Activated CD8-positive, alpha-beta memory T cell treated with anti-CD3 and anti-CD28 coated beads, Interleukin-2, amount 50 U/mL, for 24 hours (primary cell): ENCODE measurements around the gene THBS3.
"Not testable (repeated sequence)": the region's sequence is repeated elsewhere in the genome, so short reads cannot be mapped to it uniquely, and the experiment has no call there.

Experiments
- DNase-seq: peaks from one replicate; pipeline ENCODE4 v3.0.0-alpha.2; 2020; ENCODE audit errors: extremely low read depth

The THBS3 gene

GRCh38 chr1:155207806-155208540, at the start of gene THBS3:
TSS of gene THBS3 (minus strand) at chr1:155207897. CDS start at chr1:155207876, 21 bp downstream.
- DNase-seq = no peak

DNA sequence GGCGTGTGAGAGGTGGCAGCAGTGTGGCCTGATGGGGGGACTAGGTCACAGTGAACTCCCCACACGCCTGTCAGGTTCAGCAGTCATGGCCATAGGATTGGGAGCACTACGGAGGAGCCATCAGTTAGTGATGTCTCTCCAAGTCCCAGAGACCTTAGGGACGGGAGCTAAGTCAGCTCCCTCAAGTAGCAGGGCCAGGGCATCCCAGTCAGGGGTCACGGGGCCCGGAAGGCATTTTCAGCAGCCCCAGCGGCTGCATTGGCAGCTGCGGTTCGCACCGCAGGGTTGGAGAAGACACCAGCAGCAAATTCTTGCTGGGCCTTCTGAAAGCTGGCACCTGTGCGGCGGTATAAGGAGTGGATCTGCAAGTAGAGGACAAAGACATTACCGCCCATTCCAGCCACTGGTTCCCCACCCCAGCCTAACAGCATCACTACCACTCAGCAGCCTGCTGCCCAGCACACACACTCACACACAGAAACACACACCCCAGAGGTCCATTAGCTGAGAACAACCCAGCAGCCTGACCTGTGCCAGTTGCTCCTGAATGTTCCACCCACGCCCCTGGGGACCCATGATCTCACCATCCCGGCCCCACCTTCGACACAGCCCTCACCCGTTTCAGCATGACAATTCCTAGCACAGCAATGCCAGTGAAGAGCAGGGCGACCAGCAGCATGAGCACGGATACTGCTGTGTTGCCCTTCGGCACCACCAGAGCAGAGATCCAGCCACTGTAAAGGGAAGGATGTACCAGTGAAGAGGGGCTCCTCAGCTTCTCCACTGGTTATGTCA, 48.6 kb upstream of the THBS3 start:
- no peak for DNase-seq

DNA sequence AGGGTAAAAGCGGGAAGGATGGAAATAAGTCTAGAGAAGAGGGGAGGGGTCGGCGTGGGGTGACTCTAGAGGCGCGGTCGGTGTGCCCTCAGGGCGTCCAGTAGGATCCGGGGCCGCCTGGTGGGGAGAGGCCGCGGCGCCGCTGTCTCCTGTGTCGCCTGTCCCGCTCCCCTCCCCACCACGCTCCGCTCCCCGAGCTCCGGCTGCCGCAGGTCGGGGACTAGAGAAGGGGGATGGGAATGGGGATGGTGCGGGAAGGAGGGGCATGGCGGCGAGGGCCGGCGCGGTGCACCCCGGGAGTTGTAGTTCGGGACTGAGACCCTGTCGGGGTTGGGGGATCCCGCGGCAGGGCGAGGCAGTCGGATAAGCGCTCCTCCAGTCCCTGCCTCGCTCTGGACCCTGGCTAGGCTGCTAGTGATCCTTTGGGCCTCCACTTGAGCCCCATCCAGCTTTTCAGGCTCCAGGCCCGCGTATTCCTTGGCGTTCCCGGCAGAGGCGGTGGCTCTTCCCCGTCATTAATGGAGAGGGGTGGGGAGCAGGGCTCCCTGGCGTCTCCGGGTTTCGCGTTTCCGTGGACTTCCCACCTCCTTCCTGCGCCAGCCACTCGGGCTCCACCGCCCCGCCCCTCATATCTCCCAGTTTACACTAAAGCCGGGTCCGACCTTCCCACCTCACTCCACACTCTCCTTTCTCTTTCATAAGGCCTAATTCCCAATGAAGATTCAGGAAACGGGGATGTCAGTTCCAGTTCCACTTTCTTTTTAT, 47.7 kb upstream of the THBS3 start, which contains the start of gene ENTREP3:
Gene ENTREP3, minus strand, starts transcription at position 241 of the 765 bp plus-strand sequence. CDS start 606 bp downstream, outside the sequence.
- DNase-seq = no peak

DNA sequence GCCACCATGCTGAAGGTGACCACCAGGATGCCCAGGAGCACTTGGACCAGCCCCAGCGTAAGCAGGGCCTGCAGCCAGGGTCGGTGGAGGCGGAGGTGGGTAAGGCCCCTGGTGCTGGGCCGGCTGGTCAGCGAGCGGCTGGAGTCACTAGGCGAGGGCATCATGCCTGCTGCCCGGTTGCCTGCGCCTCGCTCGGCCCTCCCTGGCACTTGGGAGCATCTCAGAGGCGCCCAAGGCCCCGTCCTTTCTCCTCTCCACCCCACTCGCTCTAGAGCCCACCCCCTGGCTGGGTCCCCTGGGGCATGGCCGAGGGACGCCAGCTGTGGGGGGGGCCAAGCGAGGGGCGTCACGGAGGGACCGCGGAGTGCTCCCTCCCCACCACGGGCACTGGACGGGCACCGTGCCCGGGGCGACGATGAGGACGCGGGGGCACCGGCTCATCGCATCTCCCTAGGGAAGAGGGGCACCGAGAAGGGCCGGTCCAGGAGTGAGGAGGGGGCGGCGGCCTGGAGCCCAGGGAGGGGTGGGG, 47.1 kb upstream of the THBS3 start:
- no peak for DNase-seq

DNA sequence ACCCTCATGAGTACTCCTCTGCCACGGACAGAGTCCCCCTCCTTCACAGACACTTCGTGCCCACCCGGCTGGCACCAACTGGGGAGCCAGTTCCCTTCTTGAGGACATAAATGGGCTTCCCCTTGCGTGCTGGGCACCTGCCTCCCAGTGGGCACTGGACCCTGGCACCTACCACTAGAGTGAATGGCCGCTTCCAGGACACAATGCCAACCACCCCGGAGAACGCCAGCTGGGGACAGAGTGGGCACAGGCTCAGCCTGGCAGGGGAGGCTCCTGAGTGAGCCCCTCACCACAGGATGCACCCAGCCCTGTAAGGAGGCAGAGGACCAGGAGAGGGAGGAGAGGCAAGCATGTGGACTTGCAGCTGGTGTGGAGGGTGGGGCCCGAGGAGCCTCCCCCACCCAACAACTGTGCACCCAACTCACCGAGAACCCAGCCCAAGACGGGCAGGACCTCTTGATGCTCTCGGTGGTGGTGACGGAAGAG, 46.6 kb upstream of the THBS3 start:
- no peak for DNase-seq

DNA sequence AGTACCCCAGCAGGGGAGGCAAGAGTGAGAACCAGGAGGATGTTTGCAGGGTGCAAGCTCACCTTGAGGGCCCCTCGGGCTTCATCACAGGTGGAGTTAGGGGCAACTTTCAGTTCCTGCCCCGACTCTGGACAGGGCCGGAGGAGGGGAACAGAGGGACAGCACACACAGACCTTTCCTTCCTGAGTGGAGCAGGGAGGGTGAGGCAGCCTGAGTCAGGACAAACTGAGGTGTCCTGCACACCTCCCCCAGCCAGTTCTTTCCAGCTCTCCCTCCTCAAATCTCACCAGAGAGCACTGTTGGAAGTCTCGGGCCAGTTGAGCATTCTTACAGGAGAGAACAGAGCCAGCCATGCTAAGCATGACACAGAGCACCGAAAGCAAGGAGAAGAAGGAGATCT, 46.1 kb upstream of the THBS3 start:
- no peak for DNase-seq

- DNase-seq = no peak
These were observed 45.5 kb upstream of the THBS3 start for GRCh38 chr1:155253208-155253607.

DNA sequence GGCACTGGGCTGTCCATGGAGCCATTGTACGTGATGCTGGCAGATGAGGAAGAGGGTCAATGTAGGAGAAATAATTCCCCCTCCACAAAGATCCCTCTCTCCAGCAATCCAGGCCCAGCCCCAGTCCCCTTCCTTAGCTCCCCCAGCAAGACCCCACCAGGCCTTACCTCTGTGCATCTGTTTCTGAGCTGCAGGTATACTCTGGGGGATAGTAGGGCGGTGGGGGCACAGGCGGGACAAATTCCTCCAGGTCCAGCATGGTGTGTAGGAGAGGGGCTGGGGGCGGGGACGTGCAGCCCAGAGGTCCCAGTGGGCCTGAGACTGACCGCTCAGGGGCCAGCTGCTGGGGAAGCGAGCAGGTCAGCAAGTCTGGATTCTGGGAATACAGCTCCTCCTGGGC, 43.9 kb upstream of the THBS3 start:
- no peak for DNase-seq

DNA sequence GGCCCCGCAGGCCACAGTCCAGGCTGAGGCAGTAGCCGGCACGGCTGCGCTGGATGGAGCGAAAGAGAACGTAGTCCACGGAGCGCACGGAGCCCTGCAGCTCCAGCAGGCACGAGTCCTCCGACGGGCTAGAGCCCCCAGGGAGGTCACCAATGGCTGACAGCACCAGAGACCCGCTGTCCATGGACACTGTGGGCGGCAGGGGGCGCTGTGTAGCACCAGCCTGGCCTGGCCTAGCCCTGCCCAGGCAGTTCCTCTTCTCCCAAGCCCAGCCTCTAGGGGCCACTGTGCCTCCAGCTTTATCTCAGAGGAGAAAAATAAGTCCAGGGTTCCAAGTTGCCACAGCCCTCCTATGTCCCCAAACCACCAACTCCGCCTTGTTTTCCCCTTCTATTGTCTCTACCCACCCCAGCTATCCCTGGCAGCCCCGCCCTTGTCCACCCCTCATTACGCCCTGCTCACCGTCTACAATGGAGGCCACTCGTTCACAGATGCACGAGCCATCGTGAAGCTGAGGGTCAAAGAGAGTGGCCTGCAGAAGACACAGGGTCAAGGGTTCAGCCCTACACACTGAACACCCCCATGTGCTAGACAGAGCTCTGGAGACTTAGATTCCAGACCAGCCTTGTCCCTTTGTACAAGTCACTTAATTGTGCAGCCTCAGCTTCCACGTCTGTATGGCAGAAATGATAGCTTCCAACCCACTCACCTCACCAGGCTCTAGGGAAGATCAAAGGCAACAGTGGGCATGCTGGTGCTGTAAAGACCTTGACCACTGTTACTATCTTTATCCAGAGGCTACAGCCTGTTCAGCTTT, 43.1 kb upstream of the THBS3 start:
- DNase-seq = peak; percentile 82

DNA sequence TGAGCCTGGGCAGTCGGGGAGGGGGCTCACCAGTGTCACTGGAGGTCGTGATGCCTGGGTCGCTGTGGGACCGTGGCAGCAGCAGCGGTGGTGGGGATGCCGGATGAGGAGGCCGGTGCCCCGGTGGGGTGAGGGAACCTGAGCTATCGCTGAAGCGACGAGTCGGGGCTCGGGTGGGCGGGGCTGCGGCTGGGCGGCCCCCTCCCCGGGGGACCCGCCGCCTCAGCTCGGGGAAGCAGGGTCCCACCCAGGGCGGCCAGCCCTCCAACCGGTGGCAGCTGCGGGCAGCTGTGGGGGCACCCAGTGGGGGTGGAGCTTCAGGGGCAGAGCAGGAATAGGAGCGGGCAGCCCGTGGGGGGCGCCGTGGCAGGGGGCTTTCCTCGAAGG, 42.5 kb upstream of the THBS3 start:
- DNase-seq = no peak

DNA sequence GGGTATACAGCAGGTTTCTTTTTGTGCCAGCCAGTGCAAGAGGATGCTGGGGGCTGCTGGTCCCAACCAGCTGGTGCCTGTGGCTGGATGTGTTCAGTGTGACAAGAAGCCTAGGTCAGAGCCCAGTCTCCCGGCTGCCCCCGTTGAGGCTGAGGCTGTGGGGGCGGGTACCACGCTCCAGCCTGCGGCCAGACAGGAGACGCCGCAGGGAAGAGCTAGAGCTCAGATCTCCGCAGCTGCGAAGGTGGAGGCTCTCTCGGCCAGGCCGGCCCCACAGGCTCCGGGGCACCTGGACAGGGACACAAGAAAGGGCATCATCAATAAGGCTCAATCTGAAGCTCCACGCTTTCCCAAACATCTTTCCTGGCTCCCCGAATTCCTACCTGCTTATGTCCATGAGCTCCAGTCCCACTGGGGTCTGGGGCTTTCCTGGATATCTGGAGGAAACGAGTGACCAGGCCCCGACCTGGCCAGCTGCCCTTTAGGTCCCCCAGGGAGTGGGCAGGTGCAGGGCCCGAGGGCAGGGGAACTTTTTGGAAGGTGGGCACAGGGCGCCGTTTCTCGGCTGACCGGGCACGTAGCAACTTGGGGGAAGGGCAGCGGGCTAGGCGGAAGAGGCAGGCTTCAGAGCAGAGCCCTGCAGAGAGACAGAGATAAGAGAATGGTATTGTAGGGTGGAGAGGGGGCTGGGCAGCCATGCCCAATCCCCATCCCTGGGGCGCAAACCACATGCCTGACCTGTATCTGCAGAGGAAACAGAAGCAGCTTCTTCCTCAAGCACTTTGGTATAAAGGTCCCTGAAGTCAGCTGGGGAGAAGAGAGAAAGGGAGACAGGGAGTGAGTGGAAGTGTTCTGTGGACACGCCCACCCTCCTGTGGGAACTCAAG, 40.2 kb upstream of the THBS3 start:
- DNase-seq = no peak

DNA sequence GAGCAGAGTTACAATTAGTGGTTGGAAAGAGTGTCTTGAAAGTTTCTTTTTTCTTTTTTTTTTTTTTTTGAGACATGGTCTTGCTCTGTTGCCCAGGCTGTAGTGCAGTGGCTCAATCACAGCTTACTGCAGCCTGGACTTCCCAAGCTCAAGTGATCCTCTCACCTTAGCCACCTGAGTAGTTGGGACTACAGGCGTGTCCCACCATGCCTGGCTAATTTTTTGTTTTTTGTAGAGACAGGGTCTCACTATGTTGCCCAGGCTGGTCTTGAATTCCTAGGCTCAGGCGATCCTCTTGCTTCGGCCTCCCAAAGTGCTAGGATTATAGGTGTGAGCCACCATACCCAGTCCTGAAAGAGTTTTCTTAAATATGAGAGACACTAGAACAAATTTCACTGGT, 39.1 kb upstream of the THBS3 start:
- DNase-seq = not testable (repeated sequence)

- DNase-seq = no peak
These were observed 37.4 kb upstream of the THBS3 start for GRCh38 chr1:155245163-155245524.

DNA sequence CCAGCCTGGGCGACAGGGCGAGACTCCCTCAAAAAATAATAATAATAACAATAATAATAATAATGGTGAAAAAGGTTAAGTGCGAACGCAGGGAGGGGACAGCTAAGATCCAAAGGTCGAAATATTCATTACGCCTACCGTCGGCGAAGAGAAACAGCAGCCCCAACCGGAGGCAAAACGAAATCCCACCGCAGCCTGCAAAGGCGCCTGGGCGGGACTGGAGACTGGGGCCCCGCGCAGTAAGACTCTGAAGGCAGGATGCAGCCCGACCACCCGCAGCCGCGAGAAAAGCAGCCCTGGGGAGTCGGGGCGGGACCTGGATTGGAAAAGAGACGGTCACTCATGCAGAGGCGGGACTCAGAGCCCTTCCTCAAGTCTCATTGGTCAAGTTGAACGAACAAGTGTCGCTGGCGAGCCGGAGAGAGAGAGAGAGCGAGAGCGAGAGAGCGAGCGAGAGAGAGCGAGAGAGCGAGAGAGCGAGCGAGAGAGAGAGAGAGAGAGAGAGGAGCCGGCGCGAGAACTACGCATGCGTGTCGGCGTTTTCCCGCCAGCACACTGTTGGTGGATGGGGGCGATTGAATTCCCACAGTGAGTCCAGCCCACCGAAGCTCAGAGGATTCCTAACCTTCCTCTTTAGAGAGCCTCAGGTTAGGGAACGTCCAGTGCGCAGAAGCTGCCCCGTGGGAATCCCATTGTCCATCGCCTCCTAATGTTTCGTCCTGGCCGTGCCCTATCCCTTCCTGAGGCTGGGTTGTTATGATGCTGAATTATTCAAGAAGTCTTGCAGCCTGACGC, 36.9 kb upstream of the THBS3 start:
- peak; percentile 91 for DNase-seq

GRCh38 chr1:155242805-155243358, 35.2 kb upstream of the THBS3 start:
- DNase-seq = no peak

GRCh38 chr1:155241841-155242264, 34.2 kb upstream of the THBS3 start:
- no peak for DNase-seq

- peak; percentile 49 for DNase-seq
These were observed 33.5 kb upstream of the THBS3 start for GRCh38 chr1:155241069-155241679.

DNA sequence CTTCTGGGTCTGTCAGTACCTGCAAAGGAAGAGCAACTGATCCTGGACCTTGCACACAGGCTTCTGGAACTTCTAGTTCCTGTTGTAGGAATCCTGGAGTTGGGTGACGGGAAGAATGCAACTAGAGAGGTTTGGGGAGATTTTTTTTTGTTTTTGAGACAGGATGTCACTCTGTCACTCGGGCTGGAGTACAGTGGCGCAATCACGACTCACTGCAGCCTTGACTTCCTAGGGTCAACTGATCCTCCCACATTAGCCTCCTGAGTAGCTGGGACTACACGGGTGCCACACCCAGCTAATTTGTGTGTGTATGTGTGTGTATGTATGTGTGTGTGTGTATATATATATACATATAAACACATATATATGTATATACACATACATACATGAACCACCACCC, 28.8 kb upstream of the THBS3 start:
- no peak for DNase-seq
